Effector memory CD4-positive, alpha-beta T cell (primary cell): ENCODE measurements around the gene WASHC1.
"Not testable (repeated sequence)": the region's sequence is repeated elsewhere in the genome, so short reads cannot be mapped to it uniquely, and the experiment has no call there.

Source experiments
- DNase-seq, 3 donors: peaks; one replicate each; pipeline ENCODE4 v3.0.0-alpha.2; 2020
- H3K27ac ChIP-seq: 2 replicates; pipeline ENCODE4 v1.7.0; 2013; ENCODE audit warnings: mild to moderate bottlenecking, low read length, moderate library complexity; ENCODE audit not compliant: insufficient read depth, poor library complexity, severe bottlenecking
- H3K27me3 ChIP-seq: replicated peaks from 2 replicates; pipeline ENCODE4 v1.7.0; 2013; ENCODE audit warnings: mild to moderate bottlenecking, low read length; ENCODE audit not compliant: insufficient read depth, control insufficient read depth, poor library complexity, severe bottlenecking
- H3K36me3 ChIP-seq: 2 replicates; pipeline ENCODE4 v1.7.0; 2013; ENCODE audit warnings: mild to moderate bottlenecking, low read length, moderate library complexity; ENCODE audit not compliant: control insufficient read depth, insufficient read depth
- H3K4me1 ChIP-seq: 2 replicates; pipeline ENCODE4 v1.7.0; 2013; ENCODE audit warnings: low read length, mild to moderate bottlenecking; ENCODE audit not compliant: control insufficient read depth, insufficient read depth, poor library complexity, severe bottlenecking
- H3K4me3 ChIP-seq: 2 replicates; pipeline ENCODE4 v1.7.0; 2013; ENCODE audit warnings: low read length, low read depth, mild to moderate bottlenecking; ENCODE audit not compliant: insufficient read depth, poor library complexity, severe bottlenecking
- H3K9me3 ChIP-seq: 2 replicates; pipeline ENCODE4 v1.7.0; 2013; ENCODE audit warnings: mild to moderate bottlenecking, low read length, moderate library complexity; ENCODE audit not compliant: control insufficient read depth
- total RNA-seq, 3 donors: gene quantifications; one replicate each; lab custom pipeline; 2026; lab: John Stamatoyannopoulos, UW

Gene WASHC1, protein sequence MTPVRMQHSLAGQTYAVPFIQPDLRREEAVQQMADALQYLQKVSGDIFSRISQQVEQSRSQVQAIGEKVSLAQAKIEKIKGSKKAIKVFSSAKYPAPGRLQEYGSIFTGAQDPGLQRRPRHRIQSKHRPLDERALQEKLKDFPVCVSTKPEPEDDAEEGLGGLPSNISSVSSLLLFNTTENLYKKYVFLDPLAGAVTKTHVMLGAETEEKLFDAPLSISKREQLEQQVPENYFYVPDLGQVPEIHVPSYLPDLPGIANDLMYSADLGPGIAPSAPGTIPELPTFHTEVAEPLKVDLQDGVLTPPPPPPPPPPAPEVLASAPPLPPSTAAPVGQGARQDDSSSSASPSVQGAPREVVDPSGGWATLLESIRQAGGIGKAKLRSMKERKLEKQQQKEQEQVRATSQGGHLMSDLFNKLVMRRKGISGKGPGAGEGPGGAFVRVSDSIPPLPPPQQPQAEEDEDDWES
- 4.8 to 20.5 (median 14.3) reads per million in 3 donors for total RNA-seq

- not testable (repeated sequence) for H3K27me3 ChIP-seq, H3K4me3 ChIP-seq
Observed at GRCh38 chr9:29356-29755, at the start of gene WASHC1. WASHC1 (minus strand) TSS chr9:29456; CDS start chr9:24999, 4,457 bp downstream.

DNA sequence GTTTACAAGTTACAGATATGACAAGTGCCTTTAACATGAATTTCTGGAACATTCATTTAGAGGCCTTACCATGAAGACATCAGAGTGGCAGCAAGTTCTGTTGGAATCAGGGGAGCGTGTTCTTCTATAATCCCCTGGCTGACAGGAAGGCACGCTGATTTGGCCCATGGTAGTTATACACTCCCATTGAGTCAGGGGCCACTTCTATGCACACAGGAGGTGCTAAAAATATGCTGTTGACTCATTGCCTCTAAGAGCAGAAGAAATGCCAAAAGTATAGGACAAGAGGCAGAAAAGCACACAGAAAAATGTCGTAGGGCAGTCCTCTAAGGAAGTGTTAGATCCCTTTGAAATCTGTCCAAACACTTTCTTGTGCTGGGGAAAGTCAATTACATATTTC lies 49.1 kb upstream of the WASHC1 start:
- not testable (repeated sequence) for H3K9me3 ChIP-seq, H3K27me3 ChIP-seq, DNase-seq, H3K27ac ChIP-seq, H3K4me1 ChIP-seq, H3K36me3 ChIP-seq, H3K4me3 ChIP-seq

More at GRCh38 chr9:29356-29755, at the start of gene WASHC1:
- H3K27ac ChIP-seq, DNase-seq, H3K36me3 ChIP-seq, H3K9me3 ChIP-seq, H3K4me1 ChIP-seq: not testable (repeated sequence)

DNA sequence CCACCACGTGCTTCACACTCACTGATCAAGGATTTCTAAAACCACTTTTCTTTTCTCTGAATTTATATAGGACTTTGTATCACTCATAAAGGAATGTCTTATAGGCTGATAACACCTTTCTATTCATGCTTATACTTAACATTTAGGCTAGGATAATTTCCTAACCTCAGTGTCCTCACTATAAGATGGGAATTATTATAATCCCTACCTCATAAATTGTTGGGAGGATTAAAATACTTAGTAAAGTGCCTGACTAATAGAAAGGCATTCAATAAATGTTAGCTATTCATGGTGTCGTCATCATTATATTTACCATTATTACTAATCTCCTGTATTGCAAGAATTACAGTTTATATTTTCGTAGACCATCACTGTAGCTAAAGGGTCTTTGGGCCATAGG lies 47.1 kb upstream of the WASHC1 start:
- H3K36me3 ChIP-seq, result not testable (repeated sequence)

GRCh38 chr9:73900-74525 lies 44.8 kb upstream of the WASHC1 start:
- H3K9me3 ChIP-seq, DNase-seq, H3K36me3 ChIP-seq, H3K27ac ChIP-seq, H3K4me1 ChIP-seq, H3K27me3 ChIP-seq: not testable (repeated sequence)
- peak overlapping the region; percentile 50 for H3K4me3 ChIP-seq

More for the DNA sequence above, 47.1 kb upstream of the WASHC1 start:
- H3K4me1 ChIP-seq, H3K9me3 ChIP-seq, H3K4me3 ChIP-seq, H3K27ac ChIP-seq, DNase-seq, H3K27me3 ChIP-seq: not testable (repeated sequence)

DNA sequence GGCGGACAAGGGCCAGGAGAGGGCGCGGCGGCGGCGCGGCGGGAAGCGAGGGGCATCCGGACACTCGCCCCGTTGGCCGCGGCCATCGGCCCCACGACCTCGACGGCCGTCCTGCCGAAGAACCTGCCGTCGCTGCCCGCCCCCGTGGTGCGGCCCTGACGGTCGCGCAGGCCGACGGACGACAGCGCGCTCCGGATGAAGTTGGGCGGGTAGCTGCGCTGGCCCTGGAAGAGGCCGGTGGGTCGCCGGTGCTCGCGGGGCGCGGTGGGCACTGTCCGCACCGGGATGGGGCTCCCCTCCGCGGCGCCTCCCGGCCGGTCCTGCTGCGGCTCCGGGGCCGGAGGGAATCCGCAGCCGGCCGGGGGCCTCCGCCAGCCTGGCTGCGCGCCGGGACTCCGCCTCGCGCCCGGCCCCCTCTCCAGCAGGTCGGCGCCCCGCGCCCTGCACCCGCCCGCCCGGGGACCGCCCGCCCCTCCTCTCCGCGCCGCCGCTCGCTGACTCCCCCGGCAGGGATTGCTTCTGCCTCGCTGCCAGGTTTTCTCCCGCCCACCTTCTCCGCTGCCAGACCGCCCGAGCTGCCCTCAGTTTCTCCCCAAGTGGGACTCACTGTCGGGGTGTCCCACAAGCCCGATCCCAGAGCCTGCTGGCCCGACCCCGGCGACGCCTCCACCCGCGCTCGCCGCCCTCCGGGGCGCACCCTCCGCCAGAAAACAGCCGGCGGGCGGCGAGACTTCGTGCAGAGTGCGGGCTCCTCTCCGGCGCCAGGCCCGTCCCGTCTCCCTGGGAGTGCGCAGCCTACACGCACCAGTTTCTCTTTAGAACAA lies 44.0 kb upstream of the WASHC1 start:
- not testable (repeated sequence) for DNase-seq, H3K36me3 ChIP-seq, H3K27me3 ChIP-seq, H3K4me1 ChIP-seq, H3K9me3 ChIP-seq, H3K27ac ChIP-seq
- peak overlapping the region; percentile 50 for H3K4me3 ChIP-seq

DNA sequence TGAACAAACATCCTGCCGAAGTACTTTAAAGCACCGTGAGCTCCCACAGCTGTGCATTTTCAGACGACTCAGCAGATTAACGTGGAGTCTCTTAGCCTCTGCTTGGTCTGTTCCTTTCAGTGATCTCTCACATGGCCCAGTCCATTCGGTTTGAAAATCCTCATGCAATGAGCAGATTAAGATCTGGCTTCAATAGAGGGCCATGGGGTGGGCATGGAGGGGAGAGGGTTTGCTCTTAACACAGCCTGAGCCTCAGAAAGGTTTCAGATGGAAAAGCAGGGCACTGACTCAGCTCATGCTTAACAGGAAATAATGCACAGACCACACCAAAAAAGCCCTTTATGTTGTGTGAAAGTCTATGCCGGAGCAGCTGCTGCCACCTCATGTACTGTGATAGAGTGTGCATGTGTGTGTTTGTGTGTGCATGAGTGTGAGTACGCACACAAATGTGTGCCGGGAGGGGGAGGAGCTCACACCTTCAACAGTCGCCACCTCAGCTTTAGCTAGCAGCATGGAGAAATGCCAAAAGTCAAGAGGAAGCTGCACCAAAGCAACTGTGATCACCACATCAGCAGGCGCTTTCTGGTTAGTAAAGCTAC lies 33.9 kb upstream of the WASHC1 start:
- not testable (repeated sequence) for H3K4me3 ChIP-seq, H3K36me3 ChIP-seq, H3K4me1 ChIP-seq, H3K9me3 ChIP-seq, H3K27ac ChIP-seq, H3K27me3 ChIP-seq
- DNase-seq, result peak; percentile 18 to 46 (median 21)

GRCh38 chr9:52678-53077 lies 23.4 kb upstream of the WASHC1 start:
- H3K9me3 ChIP-seq, H3K27ac ChIP-seq, H3K27me3 ChIP-seq, H3K4me3 ChIP-seq, H3K4me1 ChIP-seq, H3K36me3 ChIP-seq, DNase-seq: not testable (repeated sequence)

GRCh38 chr9:48190-48842 lies 19.1 kb upstream of the WASHC1 start:
- DNase-seq, H3K9me3 ChIP-seq, H3K4me1 ChIP-seq, H3K27me3 ChIP-seq, H3K36me3 ChIP-seq, H3K4me3 ChIP-seq, H3K27ac ChIP-seq: not testable (repeated sequence)

DNA sequence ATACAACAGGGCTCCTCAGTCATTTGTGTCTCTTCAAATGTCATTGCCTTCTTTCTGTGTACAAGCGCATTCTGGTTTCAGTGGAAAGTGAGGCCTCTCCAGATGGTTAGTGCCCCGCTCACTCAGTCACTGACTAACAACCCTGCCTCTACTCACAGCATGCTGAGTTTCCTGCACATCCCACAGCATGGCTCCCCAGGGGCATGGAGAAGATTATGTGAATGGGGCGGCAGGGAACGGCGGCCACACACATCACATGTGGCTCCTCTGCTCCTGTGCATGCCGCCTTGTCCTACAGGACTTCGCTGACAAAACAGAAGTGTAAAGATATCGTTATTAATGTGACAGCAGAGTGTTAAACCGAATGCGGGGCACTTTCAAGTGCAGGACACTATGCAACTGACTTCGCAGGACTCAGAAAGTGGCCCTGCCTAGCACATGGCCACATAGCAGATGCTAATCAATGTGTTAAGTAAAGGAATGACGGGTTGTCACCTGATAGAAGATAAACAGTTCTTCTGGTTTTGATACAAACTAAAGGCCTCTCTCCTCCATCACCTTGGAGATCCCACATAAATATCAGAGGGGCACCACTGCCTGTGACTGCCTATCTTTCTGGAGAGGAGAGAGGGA lies 17.5 kb upstream of the WASHC1 start:
- H3K9me3 ChIP-seq, H3K36me3 ChIP-seq, H3K27ac ChIP-seq, H3K4me1 ChIP-seq, H3K27me3 ChIP-seq, DNase-seq, H3K4me3 ChIP-seq: not testable (repeated sequence)
